Measurements from ENCODE around the gene DNAH2. TPM values are rescaled to one million over a fixed set of nuclear protein-coding genes. Genes with fewer than 3 reads are reported as not detected.

Gene DNAH2
- total and polyA plus RNA-seq, 2 experiments from 2014 or later = 0.38 TPM; not detected in 1

DNA sequence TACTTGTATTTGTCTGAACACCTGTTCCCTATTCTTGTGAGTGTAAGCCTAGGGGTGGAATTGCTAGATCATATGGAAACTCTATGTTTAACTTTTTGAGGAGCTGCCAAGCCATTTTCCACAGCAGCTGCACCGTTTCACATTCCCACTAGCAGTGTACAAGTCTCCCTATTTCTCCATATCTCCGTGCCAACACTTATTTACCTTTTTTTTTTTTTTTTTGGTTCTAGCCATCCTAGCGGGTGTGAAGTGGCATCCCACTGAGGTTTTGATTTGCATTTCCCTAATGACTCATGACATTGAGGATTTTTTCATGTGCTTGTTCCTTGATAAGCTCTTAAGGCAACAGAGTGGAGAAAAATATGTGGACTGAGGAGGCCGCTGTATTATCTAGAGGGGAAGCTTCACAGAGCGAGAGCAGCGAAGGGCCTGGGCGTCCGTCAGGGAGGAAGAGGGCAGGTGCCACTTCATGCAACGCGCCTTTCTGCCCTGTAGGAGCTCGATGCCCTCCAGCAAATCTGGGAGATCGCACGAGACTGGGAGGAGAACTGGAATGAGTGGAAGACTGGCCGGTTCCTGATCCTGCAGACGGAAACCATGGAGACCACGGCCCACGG lies 50.0 kb downstream of the DNAH2 start:
- Histone ChIP-seq H3K27me3 (ENCODE audit: insufficient read depth) (no peaks in the 10 kb centered on the region), H3K79me2 (replicated peaks; ENCODE audit: insufficient read depth) (no peaks in the 10 kb centered on the region), H3K4me2 (no peak overlapping the region), H3K36me3 (ENCODE audit: insufficient read depth) (no peaks in the 10 kb centered on the region), H3K4me1 (ENCODE audit: insufficient read depth) (no peaks in the 10 kb centered on the region), H2AFZ (peak overlapping the region; percentile 59; the same call in 1 of the 2 replicates), H3F3A (replicated peaks; ENCODE audit: low read depth) (no peaks in the 10 kb centered on the region), H3K27ac (ENCODE audit: low read depth) (no peak overlapping the region), H3K4me3 (no peak overlapping the region), H3K9me2 (ENCODE audit: insufficient read depth) (no peaks in the 10 kb centered on the region), H4K20me1 (replicated peaks; ENCODE audit: insufficient read depth) (no peaks in the 10 kb centered on the region)
- Mint-ChIP-seq H3K4me3 (no peak overlapping the region), H3K27ac (no peak overlapping the region), H3K27me3 (ENCODE audit: insufficient read depth, low read depth, poor library complexity) (peaks cover 16% of the 10 kb centered on the region), H3K36me3 (ENCODE audit: low read depth) (no peaks in the 10 kb centered on the region), H3K9me3 (no peaks in the 10 kb centered on the region), H3K4me1 (peaks cover 5% of the 10 kb centered on the region; the same call in 2 of the 3 replicates)
- ATAC-seq (peak; percentile 36; the same call in 1 of the 3 replicates), DNase-seq (ENCODE audit: low spot score) (no peak)
- TF ChIP-seq EZH2phosphoT487 (IDR thresholded peaks at IDR 0.05; ENCODE audit: unreplicated experiment) = no peak
- TF ChIP-seq EZH2 (IDR thresholded peaks at IDR 0.05; ENCODE audit: low read depth, unreplicated experiment) = no peak
- no peak for TF ChIP-seq CREB1 (CRISPR knock-in tag; IDR thresholded peaks at IDR 0.05; ENCODE audit: low read depth)
- no peak for TF ChIP-seq STAT1 (IDR thresholded peaks at IDR 0.05; ENCODE audit: unreplicated experiment)
- TF ChIP-seq POLR2AphosphoS5 (IDR thresholded peaks at IDR 0.05; ENCODE audit: low read depth) = no peak
- TF ChIP-seq NANOG (IDR thresholded peaks at IDR 0.05; ENCODE audit: borderline replicate concordance) = no peak
- TF ChIP-seq JUNB (IDR thresholded peaks at IDR 0.05; ENCODE audit: unreplicated experiment) = no peak

DNA sequence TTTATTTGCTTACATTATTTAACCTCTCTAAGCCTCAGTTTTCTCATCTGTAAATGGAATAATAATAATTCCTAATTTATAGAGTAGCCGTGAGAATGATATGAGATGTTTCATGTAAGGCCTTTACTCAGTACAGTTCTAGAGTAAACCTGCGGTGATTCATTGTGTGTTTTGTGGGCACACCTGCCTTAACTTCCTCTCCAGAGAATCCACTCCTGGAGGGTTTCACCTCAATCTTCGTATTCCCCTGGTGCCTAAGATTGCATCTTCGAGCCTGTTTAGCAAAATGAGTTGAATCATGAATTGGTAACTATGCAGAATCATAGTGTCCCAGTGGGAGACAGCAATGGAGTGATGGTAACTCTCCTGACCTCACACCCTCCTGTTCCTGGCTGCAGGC lies 52.3 kb downstream of the DNAH2 start:
- Mint-ChIP-seq H3K4me3 (no peak overlapping the region), H3K4me1 (peaks cover 5% of the 10 kb centered on the region; the same call in 2 of the 3 replicates), H3K36me3 (ENCODE audit: low read depth) (no peaks in the 10 kb centered on the region), H3K27me3 (ENCODE audit: insufficient read depth, low read depth, poor library complexity) (peaks cover 17% of the 10 kb centered on the region), H3K27ac (no peak overlapping the region), H3K9me3 (no peaks in the 10 kb centered on the region)
- Histone ChIP-seq H3K4me3 (no peak overlapping the region), H3K36me3 (ENCODE audit: insufficient read depth) (no peaks in the 10 kb centered on the region), H3K4me1 (ENCODE audit: insufficient read depth) (no peaks in the 10 kb centered on the region), H3K27me3 (ENCODE audit: insufficient read depth) (no peaks in the 10 kb centered on the region), H4K20me1 (replicated peaks; ENCODE audit: insufficient read depth) (no peaks in the 10 kb centered on the region; the same call in 1 of the 2 replicates), H3K79me2 (replicated peaks; ENCODE audit: insufficient read depth) (no peaks in the 10 kb centered on the region), H3K27ac (ENCODE audit: low read depth) (no peak overlapping the region), H3K4me2 (no peak overlapping the region), H3F3A (replicated peaks; ENCODE audit: low read depth) (no peaks in the 10 kb centered on the region), H3K9me2 (ENCODE audit: insufficient read depth) (no peaks in the 10 kb centered on the region), H2AFZ (no peak overlapping the region)
- DNase-seq (ENCODE audit: low spot score) (no peak), ATAC-seq (no peak)
- no peak for TF ChIP-seq POLR2AphosphoS5 (IDR thresholded peaks at IDR 0.05; ENCODE audit: low read depth)
- TF ChIP-seq ZNF331 (CRISPR knock-in tag; IDR thresholded peaks at IDR 0.05; ENCODE audit: low read depth) = no peak
- TF ChIP-seq STAT1 (IDR thresholded peaks at IDR 0.05; ENCODE audit: unreplicated experiment) = no peak
- TF ChIP-seq, protein P1, sequence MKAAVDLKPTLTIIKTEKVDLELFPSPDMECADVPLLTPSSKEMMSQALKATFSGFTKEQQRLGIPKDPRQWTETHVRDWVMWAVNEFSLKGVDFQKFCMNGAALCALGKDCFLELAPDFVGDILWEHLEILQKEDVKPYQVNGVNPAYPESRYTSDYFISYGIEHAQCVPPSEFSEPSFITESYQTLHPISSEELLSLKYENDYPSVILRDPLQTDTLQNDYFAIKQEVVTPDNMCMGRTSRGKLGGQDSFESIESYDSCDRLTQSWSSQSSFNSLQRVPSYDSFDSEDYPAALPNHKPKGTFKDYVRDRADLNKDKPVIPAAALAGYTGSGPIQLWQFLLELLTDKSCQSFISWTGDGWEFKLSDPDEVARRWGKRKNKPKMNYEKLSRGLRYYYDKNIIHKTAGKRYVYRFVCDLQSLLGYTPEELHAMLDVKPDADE (IDR thresholded peaks at IDR 0.05) = no peak
- TF ChIP-seq, protein P2, sequence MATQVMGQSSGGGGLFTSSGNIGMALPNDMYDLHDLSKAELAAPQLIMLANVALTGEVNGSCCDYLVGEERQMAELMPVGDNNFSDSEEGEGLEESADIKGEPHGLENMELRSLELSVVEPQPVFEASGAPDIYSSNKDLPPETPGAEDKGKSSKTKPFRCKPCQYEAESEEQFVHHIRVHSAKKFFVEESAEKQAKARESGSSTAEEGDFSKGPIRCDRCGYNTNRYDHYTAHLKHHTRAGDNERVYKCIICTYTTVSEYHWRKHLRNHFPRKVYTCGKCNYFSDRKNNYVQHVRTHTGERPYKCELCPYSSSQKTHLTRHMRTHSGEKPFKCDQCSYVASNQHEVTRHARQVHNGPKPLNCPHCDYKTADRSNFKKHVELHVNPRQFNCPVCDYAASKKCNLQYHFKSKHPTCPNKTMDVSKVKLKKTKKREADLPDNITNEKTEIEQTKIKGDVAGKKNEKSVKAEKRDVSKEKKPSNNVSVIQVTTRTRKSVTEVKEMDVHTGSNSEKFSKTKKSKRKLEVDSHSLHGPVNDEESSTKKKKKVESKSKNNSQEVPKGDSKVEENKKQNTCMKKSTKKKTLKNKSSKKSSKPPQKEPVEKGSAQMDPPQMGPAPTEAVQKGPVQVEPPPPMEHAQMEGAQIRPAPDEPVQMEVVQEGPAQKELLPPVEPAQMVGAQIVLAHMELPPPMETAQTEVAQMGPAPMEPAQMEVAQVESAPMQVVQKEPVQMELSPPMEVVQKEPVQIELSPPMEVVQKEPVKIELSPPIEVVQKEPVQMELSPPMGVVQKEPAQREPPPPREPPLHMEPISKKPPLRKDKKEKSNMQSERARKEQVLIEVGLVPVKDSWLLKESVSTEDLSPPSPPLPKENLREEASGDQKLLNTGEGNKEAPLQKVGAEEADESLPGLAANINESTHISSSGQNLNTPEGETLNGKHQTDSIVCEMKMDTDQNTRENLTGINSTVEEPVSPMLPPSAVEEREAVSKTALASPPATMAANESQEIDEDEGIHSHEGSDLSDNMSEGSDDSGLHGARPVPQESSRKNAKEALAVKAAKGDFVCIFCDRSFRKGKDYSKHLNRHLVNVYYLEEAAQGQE (IDR thresholded peaks at IDR 0.05; ENCODE audit: unreplicated experiment) = no peak
- no peak for TF ChIP-seq CREB1 (CRISPR knock-in tag; IDR thresholded peaks at IDR 0.05; ENCODE audit: low read depth)
- TF ChIP-seq ZNF114 (CRISPR knock-in tag; IDR thresholded peaks at IDR 0.05) = no peak

All from GM23338 (cell line).